Right cardiac atrium (tissue), 5 donors: Measurements from ENCODE around the gene TIMP1. TPM values are rescaled to one million over a fixed set of nuclear protein-coding genes. Genes with fewer than 3 reads are reported as not detected.

ENCODE experiments used
- ATAC-seq, 2 donors: fragments of 200-7000 bp; cut with Tn5 transposase; one replicate each; pipeline versions ENCODE4 v1.8.0 to v1.9.1; 2020; ENCODE audit warnings: moderate library complexity in 2 of 2, mild to moderate bottlenecking in 1 of 2
- DNase-seq, 3 donors: peaks; one replicate each; pipeline ENCODE4 v3.0.0-alpha.2; 2020
- H3K27ac ChIP-seq: one replicate; pipeline ENCODE4 v1.5.1; 2013; ENCODE audit warnings: mild to moderate bottlenecking, low read length, control low read depth, moderate library complexity
- H3K27me3 ChIP-seq: one replicate; pipeline ENCODE4 v1.6.1; 2013; ENCODE audit not compliant: control insufficient read depth, insufficient read depth
- H3K4me1 ChIP-seq: one replicate; pipeline ENCODE4 v1.6.1; 2013; ENCODE audit warnings: low read length; ENCODE audit not compliant: control insufficient read depth, insufficient read depth
- H3K4me3 ChIP-seq: one replicate; pipeline ENCODE4 v1.5.1; 2013; ENCODE audit warnings: low read length, control low read depth
- H3K9me3 ChIP-seq: one replicate; pipeline ENCODE4 v1.6.1; 2013; ENCODE audit warnings: low read length; ENCODE audit not compliant: control insufficient read depth
- WGBS: extraction: QIAGEN DNeasy Blood & Tissue Kit; methylation state at CpG from one replicate; pipeline ENCODE4 v1.1.7; 2013; 5-methylcytosine and 5-hydroxymethylcytosine counted together
- intact Hi-C, 4 donors: fragments of 100-400 bp; cut with DNase I; formaldehyde crosslinking; loops; one replicate each; pipeline versions ENCODE4 v1.11.0 to v1.14.0; 2022 to 2023
- polyA plus RNA-seq: library from polyadenylated mRNA; stranded (reverse); fragments of 200-250 nt; gene quantifications from one replicate; pipeline ENCODE4 v1.2.3, GENCODE V29; 2013
- total RNA-seq, 4 donors: library from RNA; stranded (reverse); fragmentation: NEBNext Ultra II Directional; extraction: Animal tissue kit (Norgen Biotek cat#: 25700); gene quantifications; one replicate each; pipeline ENCODE4 v1.2.1, GENCODE V29; 2021
- donor health status: healthy with polysubstance abuse.
- donor health status: DM: no; HTN: yes; CAD: no.
- donor health status: DM: no; HTN: no; CAD: no.
- donor health status: DM: no; HTN: yes; CAD: no; lungs with severe emphysema.
- donor health status: DM: yes; HTN: yes; CAD: no.

TIMP1 gene
- total and polyA plus RNA-seq, 5 donors: 254 to 515 (median 333) TPM

- Histone ChIP-seq H3K27me3 (no peaks in the 10 kb centered on the region), H3K4me3 (peak overlapping the region; percentile 48), H3K9me3 (no peaks in the 10 kb centered on the region), H3K27ac (peak overlapping the region; percentile 87), H3K4me1 (peaks cover 6% of the 10 kb centered on the region)
- intact Hi-C loops: no loop called here
- ATAC-seq: peak; percentile 20 to 52
- WGBS: 9% methylated on average over 40 of the region's 41 CpGs
- DNase-seq: peak in 2 of 3 donors; percentile 70 to 71
These were observed 8.1 kb upstream of the TIMP1 start for GRCh38 chrX:47574076-47574546.

GRCh38 chrX:47574547-47575301 lies 7.5 kb upstream of the TIMP1 start:
- Histone ChIP-seq H3K4me1 (peaks cover 6% of the 10 kb centered on the region), H3K4me3 (peak overlapping the region; percentile 48), H3K27ac (peak overlapping the region; percentile 87), H3K9me3 (no peaks in the 10 kb centered on the region), H3K27me3 (no peaks in the 10 kb centered on the region)
- 50% methylated on average over 27 of the region's 27 CpGs for WGBS
- intact Hi-C loops: no loop called here
- ATAC-seq (peak in 1 of 2 donors; percentile 5), DNase-seq (peak in 1 of 3 donors; percentile 57)

GRCh38 chrX:47576021-47576898 lies 6.0 kb upstream of the TIMP1 start:
- Histone ChIP-seq H3K9me3 (no peaks in the 10 kb centered on the region), H3K4me3 (no peak overlapping the region), H3K27ac (no peak overlapping the region), H3K27me3 (no peaks in the 10 kb centered on the region), H3K4me1 (peaks cover 6% of the 10 kb centered on the region)
- ATAC-seq (no peak), DNase-seq (no peak)
- WGBS: 94% methylated on average over 20 of the region's 20 CpGs
- intact Hi-C loops: no loop called here

GRCh38 chrX:47577424-47577823 lies 4.8 kb upstream of the TIMP1 start:
- Histone ChIP-seq H3K4me3 (no peak overlapping the region), H3K9me3 (no peaks in the 10 kb centered on the region), H3K27me3 (no peaks in the 10 kb centered on the region), H3K4me1 (peaks cover 6% of the 10 kb centered on the region), H3K27ac (no peak overlapping the region)
- intact Hi-C loops: no loop called here
- DNase-seq (peak in 1 of 3 donors; percentile 33), ATAC-seq (peak in 1 of 2 donors; percentile 46)
- 49% methylated on average over 9 of the region's 9 CpGs for WGBS

- WGBS: 70% methylated on average over 3 of the region's 3 CpGs
- no peak overlapping the region for H3K27ac ChIP-seq
- no peaks in the 10 kb centered on the region for H3K9me3 ChIP-seq
- H3K27me3 ChIP-seq: no peaks in the 10 kb centered on the region
- DNase-seq: no peak
- peaks cover 5% of the 10 kb centered on the region for H3K4me1 ChIP-seq
- no peak for ATAC-seq
- no peak overlapping the region for H3K4me3 ChIP-seq
- intact Hi-C loops: no loop called here
These were observed 4.3 kb upstream of the TIMP1 start for GRCh38 chrX:47577901-47578300.

GRCh38 chrX:47578692-47579091 lies 3.5 kb upstream of the TIMP1 start:
- Histone ChIP-seq H3K27me3 (no peaks in the 10 kb centered on the region), H3K4me3 (no peak overlapping the region), H3K4me1 (peaks cover under 1% of the 10 kb centered on the region), H3K27ac (no peak overlapping the region), H3K9me3 (no peaks in the 10 kb centered on the region)
- DNase-seq: no peak
- no peak for ATAC-seq
- intact Hi-C loops: no loop called here
- 31% methylated on average over 16 of the region's 16 CpGs for WGBS

GRCh38 chrX:47579537-47579936 lies 2.7 kb upstream of the TIMP1 start:
- no peak overlapping the region for H3K27ac ChIP-seq
- no peaks in the 10 kb centered on the region for H3K9me3 ChIP-seq
- peak; percentile 10 to 15 for ATAC-seq
- no peak for DNase-seq
- 56% methylated on average over 9 of the region's 9 CpGs for WGBS
- no peaks in the 10 kb centered on the region for H3K27me3 ChIP-seq
- no peaks in the 10 kb centered on the region for H3K4me1 ChIP-seq
- intact Hi-C loops: no loop called here
- H3K4me3 ChIP-seq: no peak overlapping the region

- H3K27ac ChIP-seq: no peak overlapping the region
- no peak for ATAC-seq
- H3K4me3 ChIP-seq: peak overlapping the region; percentile 18
- H3K4me1 ChIP-seq: no peaks in the 10 kb centered on the region
- no peaks in the 10 kb centered on the region for H3K27me3 ChIP-seq
- no peak for DNase-seq
- intact Hi-C loops: no loop called here
- WGBS: 46% methylated on average over 8 of the region's 8 CpGs
- no peaks in the 10 kb centered on the region for H3K9me3 ChIP-seq
These were observed 1.1 kb downstream of the TIMP1 start for GRCh38 chrX:47583240-47583861.

GRCh38 chrX:47584714-47585113 lies 2.5 kb downstream of the TIMP1 start:
- ATAC-seq (no peak), DNase-seq (no peak)
- intact Hi-C loops: no loop called here
- Histone ChIP-seq H3K27me3 (no peaks in the 10 kb centered on the region), H3K4me1 (no peaks in the 10 kb centered on the region), H3K9me3 (no peaks in the 10 kb centered on the region), H3K4me3 (no peak overlapping the region), H3K27ac (no peak overlapping the region)
- 62% methylated on average over 6 of the region's 6 CpGs for WGBS

- no peak for ATAC-seq
- Histone ChIP-seq H3K27me3 (no peaks in the 10 kb centered on the region), H3K9me3 (no peaks in the 10 kb centered on the region), H3K4me1 (no peaks in the 10 kb centered on the region), H3K27ac (no peak overlapping the region), H3K4me3 (no peak overlapping the region)
- intact Hi-C loops: no loop called here
- WGBS: 75% methylated on average over 16 of the region's 16 CpGs
- DNase-seq: peak in 1 of 3 donors; percentile 21
These were observed 3.0 kb downstream of the TIMP1 start for GRCh38 chrX:47585273-47585672.
